RWPE2 (cell line): ENCODE results near the gene SYT17.

ENCODE experiments used
- ATAC-seq: fragments of 200-7000 bp; cut with Tn5 transposase; 3 replicates; pipeline ENCODE4 v1.9.1; 2021; ENCODE audit warnings: low read depth
- DNase-seq: peaks from one replicate; pipeline ENCODE4 v3.0.0-alpha.2; 2020; ENCODE audit warnings: low spot score
- H3K27ac ChIP-seq: fragments of 450-650 bp; 2 replicates; pipeline ENCODE4 v1.5.1; 2017; ENCODE audit warnings: mild to moderate bottlenecking; ENCODE audit not compliant: poor library complexity, severe bottlenecking
- H3K27me3 ChIP-seq: fragments of 250-450 bp; sonication (Bioruptor Pico); 2 replicates; pipeline ENCODE4 v1.5.1; 2021; ENCODE audit warnings: mild to moderate bottlenecking, moderate library complexity; ENCODE audit not compliant: insufficient read depth, poor library complexity, severe bottlenecking
- H3K36me3 ChIP-seq: fragments of 250-450 bp; sonication (Bioruptor Pico); 2 replicates; pipeline ENCODE4 v1.5.1; 2020; ENCODE audit warnings: low read depth, mild to moderate bottlenecking, moderate library complexity
- H3K4me1 ChIP-seq: fragments of 250-450 bp; sonication (Bioruptor Pico); 2 replicates; pipeline ENCODE4 v1.5.1; 2021; ENCODE audit warnings: mild to moderate bottlenecking, moderate library complexity; ENCODE audit not compliant: insufficient read depth, poor library complexity, severe bottlenecking
- H3K4me3 ChIP-seq: fragments of 250-450 bp; sonication (Bioruptor Pico); 2 replicates; pipeline ENCODE4 v1.5.1; 2021; ENCODE audit warnings: mild to moderate bottlenecking, moderate library complexity; ENCODE audit not compliant: severe bottlenecking
- H3K9me3 ChIP-seq: fragments of 250-450 bp; sonication (Bioruptor Pico); 2 replicates; pipeline ENCODE4 v1.5.1; 2021; ENCODE audit warnings: mild to moderate bottlenecking, moderate library complexity; ENCODE audit not compliant: severe bottlenecking
- TF ChIP-seq, protein P1 (sequence below): fragments of 450-650 bp; IDR thresholded peaks from one replicate; pipeline ENCODE4 v1.5.1; 2017; ENCODE audit warnings: mild to moderate bottlenecking, moderate library complexity; ENCODE audit not compliant: poor library complexity, severe bottlenecking

Gene SYT17

DNA sequence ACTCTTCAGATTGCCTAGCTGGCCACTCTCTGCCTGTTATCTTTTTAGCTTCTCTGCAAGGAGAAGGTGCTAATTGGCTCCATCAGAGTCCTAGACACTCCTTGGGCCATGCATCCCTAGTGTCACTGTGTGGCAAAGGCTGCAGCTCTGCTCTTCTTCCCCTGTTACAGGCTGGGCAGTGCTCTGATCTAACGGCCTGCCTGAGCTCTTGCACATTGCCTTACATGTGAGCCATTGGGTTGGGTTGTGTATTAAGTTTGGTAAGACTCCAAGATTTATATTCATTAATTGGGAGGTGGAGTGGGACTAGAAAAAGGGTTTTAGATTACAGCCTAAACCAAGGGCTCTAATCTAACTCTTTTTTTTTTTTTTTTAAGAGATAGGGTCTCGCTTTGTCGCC, 23.0 kb upstream of the SYT17 start:
- Histone ChIP-seq H3K4me3 (no peak overlapping the region), H3K36me3 (no peaks in the 10 kb centered on the region), H3K9me3 (no peaks in the 10 kb centered on the region), H3K4me1 (peaks cover 7% of the 10 kb centered on the region), H3K27me3 (no peaks in the 10 kb centered on the region), H3K27ac (no peak overlapping the region)
- TF ChIP-seq, protein P1, sequence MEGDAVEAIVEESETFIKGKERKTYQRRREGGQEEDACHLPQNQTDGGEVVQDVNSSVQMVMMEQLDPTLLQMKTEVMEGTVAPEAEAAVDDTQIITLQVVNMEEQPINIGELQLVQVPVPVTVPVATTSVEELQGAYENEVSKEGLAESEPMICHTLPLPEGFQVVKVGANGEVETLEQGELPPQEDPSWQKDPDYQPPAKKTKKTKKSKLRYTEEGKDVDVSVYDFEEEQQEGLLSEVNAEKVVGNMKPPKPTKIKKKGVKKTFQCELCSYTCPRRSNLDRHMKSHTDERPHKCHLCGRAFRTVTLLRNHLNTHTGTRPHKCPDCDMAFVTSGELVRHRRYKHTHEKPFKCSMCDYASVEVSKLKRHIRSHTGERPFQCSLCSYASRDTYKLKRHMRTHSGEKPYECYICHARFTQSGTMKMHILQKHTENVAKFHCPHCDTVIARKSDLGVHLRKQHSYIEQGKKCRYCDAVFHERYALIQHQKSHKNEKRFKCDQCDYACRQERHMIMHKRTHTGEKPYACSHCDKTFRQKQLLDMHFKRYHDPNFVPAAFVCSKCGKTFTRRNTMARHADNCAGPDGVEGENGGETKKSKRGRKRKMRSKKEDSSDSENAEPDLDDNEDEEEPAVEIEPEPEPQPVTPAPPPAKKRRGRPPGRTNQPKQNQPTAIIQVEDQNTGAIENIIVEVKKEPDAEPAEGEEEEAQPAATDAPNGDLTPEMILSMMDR: no peak
- no peak for DNase-seq
- ATAC-seq: no peak

DNA sequence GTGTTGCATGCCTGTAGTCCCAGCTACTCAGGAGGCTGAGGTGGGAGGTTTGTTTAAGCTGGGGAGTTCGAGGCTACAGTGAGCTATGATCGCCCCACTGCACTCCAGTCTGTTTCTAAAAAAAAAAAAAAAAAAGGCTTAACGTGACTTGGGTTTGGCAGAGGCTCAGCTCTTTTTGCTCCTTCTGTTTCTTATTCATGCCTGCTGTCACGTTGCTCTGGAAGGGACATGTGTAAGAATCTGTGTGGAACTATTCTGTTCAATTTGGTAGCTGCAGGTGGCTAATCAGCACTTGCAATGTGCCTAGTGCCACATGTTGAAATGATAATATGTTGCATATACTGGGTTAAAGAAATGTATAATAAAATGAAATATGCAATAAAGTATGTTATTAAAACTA, 20.9 kb upstream of the SYT17 start:
- DNase-seq: no peak
- peaks cover 7% of the 10 kb centered on the region for H3K4me1 ChIP-seq
- no peak overlapping the region for H3K4me3 ChIP-seq
- ATAC-seq: no peak
- H3K36me3 ChIP-seq: no peaks in the 10 kb centered on the region
- H3K27me3 ChIP-seq: no peaks in the 10 kb centered on the region
- TF ChIP-seq, protein P1: no peak
- H3K27ac ChIP-seq: no peak overlapping the region
- H3K9me3 ChIP-seq: no peaks in the 10 kb centered on the region

DNA sequence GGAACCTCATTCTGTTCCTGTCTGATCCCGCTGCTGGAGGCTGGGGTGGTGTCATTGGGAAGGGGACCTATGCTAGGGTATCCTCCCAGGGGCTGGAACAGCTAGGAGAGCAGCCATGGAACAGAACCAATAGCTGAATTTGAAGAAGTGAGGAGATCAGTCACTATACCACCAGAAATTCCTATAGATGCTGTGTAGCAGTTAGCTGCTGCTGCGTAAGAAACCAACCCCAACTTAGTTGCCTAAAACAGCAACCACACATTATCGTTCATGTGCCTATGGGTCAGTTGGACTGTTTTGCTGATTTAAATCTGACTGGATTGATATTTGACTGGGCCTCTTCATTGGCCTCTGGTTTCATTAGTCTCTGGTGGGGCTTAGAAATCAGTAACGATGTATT, 20.4 kb upstream of the SYT17 start:
- TF ChIP-seq, protein P1: no peak
- Histone ChIP-seq H3K36me3 (no peaks in the 10 kb centered on the region), H3K4me3 (no peak overlapping the region), H3K27me3 (no peaks in the 10 kb centered on the region), H3K9me3 (no peaks in the 10 kb centered on the region), H3K27ac (no peak overlapping the region), H3K4me1 (peaks cover 7% of the 10 kb centered on the region)
- ATAC-seq (no peak), DNase-seq (no peak)

DNA sequence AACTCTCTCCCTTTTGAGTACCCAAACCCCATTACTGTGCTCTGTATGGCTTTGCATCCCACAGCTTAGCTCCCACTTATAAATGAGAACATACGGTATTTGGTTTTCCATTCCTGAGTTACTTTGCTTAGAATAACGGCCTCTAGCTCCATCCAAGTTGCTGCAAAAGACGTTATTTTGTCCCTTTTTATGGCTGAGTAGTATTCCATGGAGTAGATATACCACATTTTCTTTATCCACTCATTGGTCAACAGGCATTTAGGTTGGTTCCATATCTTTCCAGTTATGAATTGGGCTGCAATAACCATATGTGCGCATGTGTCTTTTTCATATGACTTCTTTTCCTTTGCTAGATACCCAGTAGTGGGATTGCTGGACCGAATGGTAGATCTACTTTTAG, 19.9 kb upstream of the SYT17 start:
- DNase-seq (no peak), ATAC-seq (no peak)
- no peaks in the 10 kb centered on the region for H3K36me3 ChIP-seq
- no peak overlapping the region for H3K27ac ChIP-seq
- no peak overlapping the region for H3K4me3 ChIP-seq
- H3K4me1 ChIP-seq: peaks cover 5% of the 10 kb centered on the region
- no peaks in the 10 kb centered on the region for H3K9me3 ChIP-seq
- TF ChIP-seq, protein P1: no peak
- no peaks in the 10 kb centered on the region for H3K27me3 ChIP-seq

DNA sequence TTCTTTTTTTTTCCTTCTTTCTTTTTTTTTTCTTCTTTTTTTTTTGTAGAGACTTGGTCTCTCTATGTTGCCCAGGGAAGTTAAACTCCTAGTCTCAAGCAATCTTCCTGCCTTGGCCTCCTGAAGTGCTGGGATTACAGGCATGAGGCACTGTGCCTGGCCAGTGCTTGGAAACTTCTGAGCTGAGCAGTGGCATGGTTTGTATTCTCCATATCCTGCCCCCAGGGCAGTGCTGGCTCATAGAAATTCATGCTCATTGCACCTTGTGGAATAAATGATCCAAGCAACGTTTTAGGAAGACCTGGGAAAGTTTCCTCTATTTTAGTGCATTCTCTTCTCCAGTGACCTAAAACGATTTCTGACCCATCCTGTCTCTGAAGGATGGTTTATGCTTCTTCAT, 16.7 kb upstream of the SYT17 start:
- TF ChIP-seq, protein P1: no peak
- H3K4me1 ChIP-seq: no peaks in the 10 kb centered on the region

More for the DNA sequence above, 16.7 kb upstream of the SYT17 start:
- no peaks in the 10 kb centered on the region for H3K27me3 ChIP-seq
- no peak overlapping the region for H3K27ac ChIP-seq
- no peaks in the 10 kb centered on the region for H3K9me3 ChIP-seq
- DNase-seq (no peak), ATAC-seq (no peak)
- no peaks in the 10 kb centered on the region for H3K36me3 ChIP-seq
- no peak overlapping the region for H3K4me3 ChIP-seq
